OCI-LY7 (cell line): ENCODE measurements around the gene TNFRSF1B. TPM values are rescaled to one million over a fixed set of nuclear protein-coding genes. Genes with fewer than 3 reads are reported as not detected.

Experiments used
- BruUV-seq: library from RNA; stranded (reverse); fragments of 400-500 nt; replicated peaks from 2 replicates; lab custom pipeline; 2021; lab: Mats Ljungman, UMichigan
- CTCF ChIA-PET: fragments of 300-600 bp; sonication (Branson Sonifier 250); formaldehyde crosslinking; loops from one replicate; lab custom pipeline; 2022; ENCODE audit warnings: antibody characterized with exemption; ENCODE audit not compliant: unreplicated experiment; lab: Charles Lee
- POLR2A ChIA-PET: fragments of 300-600 bp; sonication (Branson Sonifier 250); formaldehyde crosslinking; loops from one replicate; lab custom pipeline; 2022; ENCODE audit warnings: antibody characterized with exemption; lab: Charles Lee
- DNase-seq: peaks from one replicate; pipeline ENCODE4 v3.0.0-alpha.2; 2015; ENCODE audit warnings: low spot score
- H2AFZ ChIP-seq: fragments of 200-600 bp; sonication (generic), shearing (Covaris generic); 2 replicates; pipeline ENCODE4 v1.6.1; 2014; ENCODE audit warnings: mild to moderate bottlenecking, antibody characterized with exemption, low read length, moderate library complexity
- H3K27ac ChIP-seq: fragments of 200-600 bp; sonication (generic); 2 replicates; pipeline ENCODE4 v1.5.1; 2014; ENCODE audit warnings: mixed run types, low read depth, mild to moderate bottlenecking, moderate library complexity, low read length, inconsistent platforms; ENCODE audit not compliant: poor library complexity, severe bottlenecking
- H3K36me3 ChIP-seq: fragments of 200-600 bp; sonication (generic); 2 replicates; pipeline ENCODE4 v1.6.1; 2014; ENCODE audit warnings: mild to moderate bottlenecking, antibody characterized with exemption, low read length, moderate library complexity, mixed read lengths; ENCODE audit not compliant: insufficient read depth
- H3K4me1 ChIP-seq: fragments of 200-600 bp; sonication (generic); 2 replicates; pipeline ENCODE4 v1.5.1; 2014; ENCODE audit warnings: mild to moderate bottlenecking, low read length; ENCODE audit not compliant: insufficient read depth, poor library complexity, severe bottlenecking
- H3K4me2 ChIP-seq: fragments of 200-600 bp; sonication (generic); 2 replicates; pipeline ENCODE4 v1.6.1; 2014; ENCODE audit warnings: mild to moderate bottlenecking, low read length
- H3K4me3 ChIP-seq: fragments of 200-600 bp; sonication (generic); 2 replicates; pipeline ENCODE4 v1.5.1; 2014; ENCODE audit warnings: mild to moderate bottlenecking, low read depth, low read length; ENCODE audit not compliant: poor library complexity, severe bottlenecking
- H3K79me2 ChIP-seq: fragments of 200-600 bp; sonication (generic); 2 replicates; pipeline ENCODE4 v1.6.1; 2016; ENCODE audit warnings: low read depth, mild to moderate bottlenecking, low read length, moderate library complexity, mixed read lengths; ENCODE audit not compliant: insufficient read depth
- H3K9me2 ChIP-seq: fragments of 200-600 bp; sonication (generic); 2 replicates; pipeline ENCODE4 v1.6.1; 2016; ENCODE audit warnings: mild to moderate bottlenecking, low read length, mixed read lengths; ENCODE audit not compliant: insufficient read depth
- H3K9me3 ChIP-seq: fragments of 200-600 bp; sonication (generic); 2 replicates; pipeline ENCODE4 v1.6.1; 2014; ENCODE audit warnings: mild to moderate bottlenecking, mixed run types, low read length, mixed read lengths
- H4K20me1 ChIP-seq: fragments of 200-600 bp; sonication (generic); 2 replicates; pipeline ENCODE4 v1.6.1; 2014; ENCODE audit warnings: mild to moderate bottlenecking, antibody characterized with exemption, low read length, moderate library complexity, mixed read lengths; ENCODE audit not compliant: insufficient read depth
- EZH2phosphoT487 ChIP-seq: fragments of 200-600 bp; sonication (generic); IDR thresholded peaks from 2 replicates; pipeline ENCODE4 v1.6.1; 2018; ENCODE audit warnings: low read depth, borderline replicate concordance, mild to moderate bottlenecking, mixed run types, antibody characterized with exemption, low read length, moderate library complexity, mixed read lengths
- intact Hi-C: fragments of 100-400 bp; cut with micrococcal nuclease; formaldehyde crosslinking; loops from one replicate; pipeline ENCODE4 v1.10.0; 2022; ENCODE audit not compliant: unreplicated experiment
- total RNA-seq, 2 experiments: library from RNA; depleted of rRNA in 1 of 2; stranded (reverse); fragments of >200 nt in 1 of 2; shearing (Covaris generic) in 1 of 2; gene quantifications; 2 replicates each; pipeline ENCODE4 v1.2.3, GENCODE V29; 2014 to 2022
- TF ChIP-seq, protein P1 (sequence below): fragments of 200-600 bp; sonication (generic); conservative IDR thresholded peaks from 2 replicates; pipeline ENCODE4 v1.5.1; 2014; ENCODE audit warnings: mild to moderate bottlenecking, antibody characterized with exemption, low read length, moderate library complexity, mixed read lengths

The TNFRSF1B gene
- total RNA-seq, 2 experiments from 2014 or later: not detected

DNA sequence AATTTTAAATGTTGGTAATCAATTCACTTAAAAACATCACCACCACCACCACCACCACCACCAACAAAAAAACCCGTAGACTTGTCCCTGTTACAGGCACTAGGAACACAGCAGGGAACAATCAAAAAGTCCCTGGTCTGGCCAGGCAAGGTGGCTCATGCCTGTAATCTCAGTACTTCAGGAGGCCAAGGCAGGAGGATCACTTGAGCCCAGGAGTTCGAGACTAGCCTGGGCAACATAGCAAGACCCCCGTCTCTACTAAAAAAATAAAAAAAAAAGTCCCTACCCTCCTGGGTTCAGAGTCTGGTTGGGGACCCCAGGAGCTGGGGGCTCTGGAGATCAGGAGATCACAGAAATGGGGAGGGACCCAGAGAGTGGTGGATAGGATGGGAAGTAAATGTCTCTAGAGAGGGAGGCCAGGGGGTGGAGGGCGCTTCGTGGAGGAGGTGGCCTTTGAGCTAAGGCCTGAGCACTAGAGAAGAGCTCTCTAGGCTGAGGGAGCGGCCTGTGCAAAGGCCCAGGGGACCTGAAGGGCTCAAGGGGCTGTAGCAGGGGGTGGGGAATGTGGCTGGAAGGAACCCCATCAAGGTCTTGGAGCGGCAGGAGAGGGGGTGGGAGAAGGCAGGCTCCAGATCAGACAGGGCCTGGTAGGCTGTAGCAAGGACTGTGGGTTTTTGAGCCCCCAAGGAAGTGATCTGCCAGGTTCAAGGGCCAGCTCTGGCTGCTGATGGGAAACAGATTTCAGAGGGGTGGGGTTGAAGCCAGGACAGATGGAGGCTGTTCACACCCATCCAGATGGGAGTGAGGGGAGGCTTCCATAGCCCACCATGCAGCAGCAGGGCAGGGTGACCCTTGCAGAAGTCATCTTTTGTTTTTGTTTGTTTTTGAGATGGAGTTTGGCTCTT is 38.2 kb downstream of the TNFRSF1B start:
- no TSS peak for BruUV-seq
- peak overlapping the region; percentile 61; the same call in 1 of the 2 replicates for H2AFZ ChIP-seq

DNA sequence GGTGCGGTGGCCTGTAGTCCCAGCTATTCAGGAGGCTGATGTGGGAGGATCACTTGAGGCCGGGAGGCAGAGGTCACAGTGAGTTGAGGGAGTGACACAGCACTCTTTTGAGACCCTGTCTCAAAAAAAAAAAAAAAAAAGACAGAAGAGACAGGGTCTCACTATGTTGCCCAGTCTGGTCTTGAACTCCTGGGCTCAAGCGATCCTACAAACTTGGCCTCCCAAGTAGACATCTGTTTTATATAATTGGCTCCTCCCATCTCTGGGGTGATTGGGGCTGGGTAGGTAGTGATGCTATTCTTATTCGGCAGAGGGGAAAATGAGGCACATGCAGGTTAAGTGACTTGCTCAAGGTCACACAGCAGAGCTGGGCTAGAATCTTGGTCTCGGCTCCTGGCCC is 39.4 kb downstream of the TNFRSF1B start:
- Histone ChIP-seq H3K27ac (no peak overlapping the region), H4K20me1 (no peaks in the 10 kb centered on the region), H3K36me3 (no peaks in the 10 kb centered on the region), H3K9me3 (no peaks in the 10 kb centered on the region), H3K79me2 (no peaks in the 10 kb centered on the region), H2AFZ (no peak overlapping the region), H3K4me3 (no peak overlapping the region), H3K9me2 (no peaks in the 10 kb centered on the region), H3K4me2 (no peak overlapping the region), H3K4me1 (peaks cover 35% of the 10 kb centered on the region)
- no peak for DNase-seq
- intact Hi-C loops: no loop called here
- CTCF ChIA-PET: no interaction called here
- TF ChIP-seq EZH2phosphoT487: no peak
- TF ChIP-seq, protein P1, sequence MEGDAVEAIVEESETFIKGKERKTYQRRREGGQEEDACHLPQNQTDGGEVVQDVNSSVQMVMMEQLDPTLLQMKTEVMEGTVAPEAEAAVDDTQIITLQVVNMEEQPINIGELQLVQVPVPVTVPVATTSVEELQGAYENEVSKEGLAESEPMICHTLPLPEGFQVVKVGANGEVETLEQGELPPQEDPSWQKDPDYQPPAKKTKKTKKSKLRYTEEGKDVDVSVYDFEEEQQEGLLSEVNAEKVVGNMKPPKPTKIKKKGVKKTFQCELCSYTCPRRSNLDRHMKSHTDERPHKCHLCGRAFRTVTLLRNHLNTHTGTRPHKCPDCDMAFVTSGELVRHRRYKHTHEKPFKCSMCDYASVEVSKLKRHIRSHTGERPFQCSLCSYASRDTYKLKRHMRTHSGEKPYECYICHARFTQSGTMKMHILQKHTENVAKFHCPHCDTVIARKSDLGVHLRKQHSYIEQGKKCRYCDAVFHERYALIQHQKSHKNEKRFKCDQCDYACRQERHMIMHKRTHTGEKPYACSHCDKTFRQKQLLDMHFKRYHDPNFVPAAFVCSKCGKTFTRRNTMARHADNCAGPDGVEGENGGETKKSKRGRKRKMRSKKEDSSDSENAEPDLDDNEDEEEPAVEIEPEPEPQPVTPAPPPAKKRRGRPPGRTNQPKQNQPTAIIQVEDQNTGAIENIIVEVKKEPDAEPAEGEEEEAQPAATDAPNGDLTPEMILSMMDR: no peak
- POLR2A ChIA-PET: no interaction called here
- BruUV-seq: no TSS peak

More for the DNA sequence above, 38.2 kb downstream of the TNFRSF1B start:
- no peak overlapping the region for H3K27ac ChIP-seq
- ChIA-PET CTCF (no interaction called here), POLR2A (no interaction called here)
- no peaks in the 10 kb centered on the region for H3K36me3 ChIP-seq
- no peaks in the 10 kb centered on the region for H3K79me2 ChIP-seq
- H3K9me2 ChIP-seq: no peaks in the 10 kb centered on the region
- intact Hi-C loops: no loop called here
- DNase-seq: no peak
- H3K4me1 ChIP-seq: peaks cover 23% of the 10 kb centered on the region
- H4K20me1 ChIP-seq: no peaks in the 10 kb centered on the region
- H3K4me2 ChIP-seq: no peak overlapping the region
- TF ChIP-seq, protein P1: no peak
- no peak for TF ChIP-seq EZH2phosphoT487
- no peak overlapping the region for H3K4me3 ChIP-seq
- no peaks in the 10 kb centered on the region for H3K9me3 ChIP-seq
